ENCODE data around the gene MYH7B. TPM values are rescaled to one million over a fixed set of nuclear protein-coding genes. Genes with fewer than 3 reads are reported as not detected.

The MYH7B gene
- total and polyA plus RNA-seq, 2 donors (not counting 1 experiment from before 2014, with no cell fraction given): 0.03 to 0.33 TPM

- no peak for DNase-seq (ENCODE audit: low read depth in 2 of 2)
- no peak overlapping the region for H2AFZ ChIP-seq (ENCODE audit: low read length)
- H3K9me3 ChIP-seq (ENCODE audit: control insufficient read depth, insufficient read depth, low read depth, low read length): no peaks in the 10 kb centered on the region
- TF ChIP-seq CTCF (conservative IDR thresholded peaks at IDR 0.05 in 1 of 2, IDR thresholded peaks at IDR 0.05 in 1 of 2; ENCODE audit: low read depth in 1 of 2, low read length in 2 of 2): no peak
- no peak for TF ChIP-seq EZH2 (IDR thresholded peaks at IDR 0.05; ENCODE audit: low read length, missing control alignments)
- H3K4me1 ChIP-seq (ENCODE audit: control insufficient read depth, extremely low read depth, insufficient read depth, low read length): peaks cover 2% of the 10 kb centered on the region
- H3K27me3 ChIP-seq (ENCODE audit: control insufficient read depth, insufficient read depth, low read length): no peaks in the 10 kb centered on the region
- H3K9ac ChIP-seq (ENCODE audit: insufficient read depth, low read length): no peak overlapping the region
- no peak overlapping the region for H3K4me3 ChIP-seq (replicated peaks in 1 of 4; ENCODE audit: control extremely low read depth in 1 of 4, insufficient read depth in 1 of 4, low read depth in 3 of 4, low read length in 4 of 4)
- no peak overlapping the region for H3K27ac ChIP-seq (ENCODE audit: insufficient read depth, low read length)
- H3K36me3 ChIP-seq (ENCODE audit: control insufficient read depth, insufficient read depth, low read length): peaks cover 31% of the 10 kb centered on the region
- no peaks in the 10 kb centered on the region for H4K20me1 ChIP-seq (ENCODE audit: control insufficient read depth, extremely low read depth, insufficient read depth, low read length)
- H3K4me2 ChIP-seq (ENCODE audit: extremely low read depth, insufficient read depth, low read length): no peak overlapping the region
- no peaks in the 10 kb centered on the region for H3K79me2 ChIP-seq (ENCODE audit: control insufficient read depth, insufficient read depth, low read length)
Measured at GRCh38 chr20:34998331-34998950, 42.8 kb downstream of the MYH7B start.

DNA sequence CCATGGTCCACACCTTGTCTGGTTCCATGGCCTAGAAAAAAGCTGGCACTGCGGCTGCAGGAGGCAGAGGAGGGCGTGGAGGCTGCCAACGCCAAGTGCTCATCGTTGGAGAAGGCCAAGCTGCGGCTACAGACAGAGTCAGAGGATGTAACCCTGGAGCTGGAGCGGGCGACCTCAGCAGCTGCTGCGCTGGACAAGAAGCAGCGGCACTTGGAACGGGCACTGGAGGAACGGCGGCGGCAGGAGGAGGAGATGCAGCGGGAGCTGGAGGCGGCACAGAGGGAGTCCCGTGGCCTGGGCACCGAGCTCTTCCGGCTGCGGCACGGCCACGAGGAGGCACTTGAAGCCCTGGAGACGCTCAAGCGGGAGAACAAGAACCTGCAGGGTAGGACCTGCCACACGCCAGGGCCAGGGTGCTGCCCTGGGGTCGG is 43.4 kb downstream of the MYH7B start:
- peaks cover 33% of the 10 kb centered on the region for H3K36me3 ChIP-seq (ENCODE audit: control insufficient read depth, insufficient read depth, low read length)
- no peaks in the 10 kb centered on the region for H4K20me1 ChIP-seq (ENCODE audit: control insufficient read depth, extremely low read depth, insufficient read depth, low read length)

GRCh38 chr20:34999782-35000181 is 44.1 kb downstream of the MYH7B start:
- TF ChIP-seq CTCF (conservative IDR thresholded peaks at IDR 0.05 in 1 of 2, IDR thresholded peaks at IDR 0.05 in 1 of 2; ENCODE audit: low read depth in 1 of 2, low read length in 2 of 2): no peak
- no peak for TF ChIP-seq EZH2 (IDR thresholded peaks at IDR 0.05; ENCODE audit: low read length, missing control alignments)
- Histone ChIP-seq H3K4me2 (ENCODE audit: extremely low read depth, insufficient read depth, low read length) (no peak overlapping the region), H2AFZ (ENCODE audit: low read length) (no peak overlapping the region), H3K9ac (ENCODE audit: insufficient read depth, low read length) (no peak overlapping the region), H3K4me1 (ENCODE audit: control insufficient read depth, extremely low read depth, insufficient read depth, low read length) (peaks cover 2% of the 10 kb centered on the region), H3K9me3 (ENCODE audit: control insufficient read depth, insufficient read depth, low read depth, low read length) (no peaks in the 10 kb centered on the region), H3K27ac (ENCODE audit: insufficient read depth, low read length) (no peak overlapping the region), H4K20me1 (ENCODE audit: control insufficient read depth, extremely low read depth, insufficient read depth, low read length) (no peaks in the 10 kb centered on the region), H3K36me3 (ENCODE audit: control insufficient read depth, insufficient read depth, low read length) (peaks cover 38% of the 10 kb centered on the region), H3K27me3 (ENCODE audit: control insufficient read depth, insufficient read depth, low read length) (no peaks in the 10 kb centered on the region), H3K4me3 (replicated peaks in 1 of 4; ENCODE audit: control extremely low read depth in 1 of 4, insufficient read depth in 1 of 4, low read depth in 3 of 4, low read length in 4 of 4) (no peak overlapping the region), H3K79me2 (ENCODE audit: control insufficient read depth, insufficient read depth, low read length) (no peaks in the 10 kb centered on the region)
- no peak for DNase-seq (ENCODE audit: low read depth in 2 of 2)

More for the DNA sequence above, 43.4 kb downstream of the MYH7B start:
- Histone ChIP-seq H3K4me1 (ENCODE audit: control insufficient read depth, extremely low read depth, insufficient read depth, low read length) (peaks cover 2% of the 10 kb centered on the region), H3K9ac (ENCODE audit: insufficient read depth, low read length) (no peak overlapping the region), H3K9me3 (ENCODE audit: control insufficient read depth, insufficient read depth, low read depth, low read length) (no peaks in the 10 kb centered on the region), H3K4me3 (replicated peaks in 1 of 4; ENCODE audit: control extremely low read depth in 1 of 4, insufficient read depth in 1 of 4, low read depth in 3 of 4, low read length in 4 of 4) (no peak overlapping the region), H3K27ac (ENCODE audit: insufficient read depth, low read length) (no peak overlapping the region), H2AFZ (ENCODE audit: low read length) (no peak overlapping the region), H3K4me2 (ENCODE audit: extremely low read depth, insufficient read depth, low read length) (no peak overlapping the region), H3K27me3 (ENCODE audit: control insufficient read depth, insufficient read depth, low read length) (no peaks in the 10 kb centered on the region), H3K79me2 (ENCODE audit: control insufficient read depth, insufficient read depth, low read length) (no peaks in the 10 kb centered on the region)
- TF ChIP-seq CTCF (conservative IDR thresholded peaks at IDR 0.05 in 1 of 2, IDR thresholded peaks at IDR 0.05 in 1 of 2; ENCODE audit: low read depth in 1 of 2, low read length in 2 of 2): no peak
- TF ChIP-seq EZH2 (IDR thresholded peaks at IDR 0.05; ENCODE audit: low read length, missing control alignments): no peak
- DNase-seq (ENCODE audit: low read depth in 2 of 2): no peak
